Astrocyte of the spinal cord (primary cell): ENCODE results near the gene FANCI.

Experiments used
- DNase-seq: peaks from one replicate; pipeline ENCODE4 v3.0.0; 2011; ENCODE audit warnings: low read depth, low spot score
- H3K4me3 ChIP-seq: 2 replicates; pipeline ENCODE4 v1.5.1; 2011; ENCODE audit warnings: low read depth, mild to moderate bottlenecking, low read length, moderate library complexity
- in situ Hi-C: cut with HindIII; loops from 2 replicates; pipeline ENCODE4 v1.10.0; 2017; ENCODE audit warnings: low sequenced_read_pairs
- TF ChIP-seq, protein P1 (sequence below): IDR thresholded peaks from 2 replicates; pipeline ENCODE4 v1.5.1; 2012; ENCODE audit warnings: low read depth, mild to moderate bottlenecking, low read length, inconsistent platforms

Gene FANCI

GRCh38 chr15:89326316-89326715 lies 82.5 kb downstream of the FANCI start:
- no peak overlapping the region for H3K4me3 ChIP-seq
- TF ChIP-seq, protein P1, sequence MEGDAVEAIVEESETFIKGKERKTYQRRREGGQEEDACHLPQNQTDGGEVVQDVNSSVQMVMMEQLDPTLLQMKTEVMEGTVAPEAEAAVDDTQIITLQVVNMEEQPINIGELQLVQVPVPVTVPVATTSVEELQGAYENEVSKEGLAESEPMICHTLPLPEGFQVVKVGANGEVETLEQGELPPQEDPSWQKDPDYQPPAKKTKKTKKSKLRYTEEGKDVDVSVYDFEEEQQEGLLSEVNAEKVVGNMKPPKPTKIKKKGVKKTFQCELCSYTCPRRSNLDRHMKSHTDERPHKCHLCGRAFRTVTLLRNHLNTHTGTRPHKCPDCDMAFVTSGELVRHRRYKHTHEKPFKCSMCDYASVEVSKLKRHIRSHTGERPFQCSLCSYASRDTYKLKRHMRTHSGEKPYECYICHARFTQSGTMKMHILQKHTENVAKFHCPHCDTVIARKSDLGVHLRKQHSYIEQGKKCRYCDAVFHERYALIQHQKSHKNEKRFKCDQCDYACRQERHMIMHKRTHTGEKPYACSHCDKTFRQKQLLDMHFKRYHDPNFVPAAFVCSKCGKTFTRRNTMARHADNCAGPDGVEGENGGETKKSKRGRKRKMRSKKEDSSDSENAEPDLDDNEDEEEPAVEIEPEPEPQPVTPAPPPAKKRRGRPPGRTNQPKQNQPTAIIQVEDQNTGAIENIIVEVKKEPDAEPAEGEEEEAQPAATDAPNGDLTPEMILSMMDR: no peak
- in situ Hi-C loops: no loop called here
- DNase-seq: no peak

DNA sequence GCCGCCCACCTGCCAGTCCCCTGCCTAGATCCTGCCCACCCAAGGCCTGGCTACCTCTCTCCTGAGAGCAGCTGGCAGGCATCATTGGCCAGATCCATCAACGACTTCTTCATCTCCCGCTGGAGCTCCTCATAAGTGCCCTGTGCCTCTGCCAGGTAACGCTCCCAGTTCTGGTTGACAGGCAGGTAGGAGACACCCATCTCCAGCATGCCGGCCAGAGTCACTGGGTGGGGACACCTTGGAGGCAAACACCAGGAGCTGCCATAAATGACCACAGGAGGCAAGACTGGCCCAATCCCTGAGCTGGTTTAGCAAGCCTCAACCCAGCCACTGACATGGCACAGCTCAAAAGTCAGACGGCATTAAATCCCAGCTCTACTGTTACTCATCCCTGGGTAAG lies 83.3 kb downstream of the FANCI start:
- TF ChIP-seq, protein P1: no peak
- in situ Hi-C loops: no loop called here
- DNase-seq: no peak
- H3K4me3 ChIP-seq: no peak overlapping the region

DNA sequence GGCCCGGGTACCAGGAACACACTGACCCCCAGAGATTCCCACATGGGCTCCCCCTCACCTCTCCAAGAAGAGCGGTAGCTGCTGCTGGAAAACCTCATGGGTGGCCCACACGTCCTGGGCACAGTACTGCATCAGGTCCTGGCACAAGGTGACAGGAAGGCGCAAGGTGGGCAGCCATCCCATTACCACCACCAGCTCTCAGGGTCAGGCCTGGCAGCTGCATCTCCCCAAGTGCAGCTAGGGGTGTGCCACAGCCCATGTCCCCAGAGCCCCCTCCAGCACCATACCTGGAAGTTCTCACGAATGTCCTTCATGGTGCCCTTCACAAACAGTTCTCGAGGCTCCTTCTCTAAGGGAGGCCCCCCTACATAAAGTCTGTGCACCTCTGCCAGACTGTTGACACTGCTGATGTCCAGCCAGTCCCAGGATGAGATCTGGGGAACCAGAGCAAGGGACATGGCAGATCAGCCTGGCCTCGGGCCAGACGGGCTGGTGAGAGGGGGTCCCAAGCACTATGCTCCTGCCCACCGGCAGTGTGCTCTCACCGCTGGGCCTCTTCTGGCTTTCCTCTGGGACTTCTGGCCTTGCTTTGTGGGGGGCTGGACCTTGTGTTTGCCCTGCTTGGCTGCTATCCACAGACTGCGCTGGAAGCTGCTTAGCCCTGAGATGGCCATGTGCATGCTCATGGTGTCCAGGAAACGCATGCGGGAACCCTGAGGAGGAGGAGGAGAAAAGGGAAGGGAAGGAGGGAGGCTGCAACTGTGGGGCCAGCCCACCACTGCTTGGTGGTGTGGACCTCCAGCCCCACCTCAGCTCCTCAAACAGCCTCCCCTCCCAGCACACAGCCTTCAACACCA lies 84.8 kb downstream of the FANCI start:
- no peak overlapping the region for H3K4me3 ChIP-seq
- TF ChIP-seq, protein P1: no peak
- no peak for DNase-seq
- in situ Hi-C loops: no loop called here

GRCh38 chr15:89329329-89330084 lies 85.7 kb downstream of the FANCI start:
- H3K4me3 ChIP-seq: no peak overlapping the region
- in situ Hi-C loops: no loop called here
- TF ChIP-seq, protein P1: no peak
- DNase-seq: no peak

GRCh38 chr15:89330119-89330518 lies 86.3 kb downstream of the FANCI start:
- DNase-seq: no peak
- H3K4me3 ChIP-seq: no peak overlapping the region
- TF ChIP-seq, protein P1: no peak
- in situ Hi-C loops: no loop called here

GRCh38 chr15:89330881-89331595 lies 87.3 kb downstream of the FANCI start:
- in situ Hi-C loops: no loop called here
- DNase-seq: no peak
- TF ChIP-seq, protein P1: no peak
- no peak overlapping the region for H3K4me3 ChIP-seq
